ENCODE data around the gene CDHR5.

The CDHR5 gene

GRCh38 chr11:596374-596773, 28.4 kb downstream of the CDHR5 start:
- H3K9me3 ChIP-seq (ENCODE audit: control insufficient read depth, insufficient read depth, low read length), result no peaks in the 10 kb centered on the region
- H3K4me3 ChIP-seq (ENCODE audit: low read length), result no peak overlapping the region
- no peaks in the 10 kb centered on the region for H3F3A ChIP-seq (ENCODE audit: control insufficient read depth, insufficient read depth)
- TF ChIP-seq EZH2phosphoT487 (IDR thresholded peaks at IDR 0.05; ENCODE audit: borderline replicate concordance, low read length), result no peak
- TF ChIP-seq CTCF (IDR thresholded peaks at IDR 0.05; ENCODE audit: low read depth, low read length, poor library complexity, severe bottlenecking), result no peak
- no peaks in the 10 kb centered on the region for H3K27me3 ChIP-seq (ENCODE audit: control insufficient read depth, low read length)
- no peaks in the 10 kb centered on the region for H3K4me1 ChIP-seq (ENCODE audit: control insufficient read depth, low read length)
- H3K36me3 ChIP-seq (ENCODE audit: control insufficient read depth, low read length), result peaks cover 81% of the 10 kb centered on the region
- peaks cover 10% of the 10 kb centered on the region for H3K79me2 ChIP-seq (ENCODE audit: control insufficient read depth, low read length)
- H3K9me2 ChIP-seq (replicated peaks; ENCODE audit: control insufficient read depth, low read length), result no peaks in the 10 kb centered on the region
- H3K4me2 ChIP-seq (ENCODE audit: low read length), result no peak overlapping the region
- H3K27ac ChIP-seq (ENCODE audit: low read depth, low read length), result no peak overlapping the region
- 0 out of 2 replicates have a peak, but pooled peaks cover 4% of the 10 kb centered on the region for H4K20me1 ChIP-seq (ENCODE audit: control insufficient read depth, insufficient read depth, low read depth, low read length)

DNA sequence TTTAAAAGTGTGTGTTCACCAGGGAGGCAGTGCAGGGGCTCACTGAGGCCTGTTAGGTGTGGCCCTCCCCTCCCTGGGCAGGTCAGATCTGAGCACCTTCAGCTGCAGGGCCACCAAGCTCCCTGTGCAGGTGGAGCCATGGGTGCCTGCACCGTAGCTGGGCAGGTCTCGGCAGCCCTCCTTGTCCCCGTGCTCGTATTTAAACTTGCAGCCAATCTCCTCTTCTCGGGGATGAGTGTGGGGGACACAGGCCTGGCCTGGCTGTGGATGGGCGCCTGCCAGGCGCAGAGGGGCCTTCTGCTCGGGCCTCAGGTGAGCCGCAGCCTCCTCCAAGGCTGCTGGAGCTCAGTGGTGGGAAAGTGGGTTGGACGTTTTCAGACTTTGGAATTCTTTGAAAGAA, 29.4 kb downstream of the CDHR5 start:
- Histone ChIP-seq H3K4me2 (ENCODE audit: low read length) (no peak overlapping the region), H3K9me3 (ENCODE audit: control insufficient read depth, insufficient read depth, low read length) (no peaks in the 10 kb centered on the region), H3K79me2 (ENCODE audit: control insufficient read depth, low read length) (peaks cover 10% of the 10 kb centered on the region), H3K27ac (ENCODE audit: low read depth, low read length) (no peak overlapping the region), H3K4me3 (ENCODE audit: low read length) (no peak overlapping the region), H3K4me1 (ENCODE audit: control insufficient read depth, low read length) (no peaks in the 10 kb centered on the region), H3K36me3 (ENCODE audit: control insufficient read depth, low read length) (peaks cover 85% of the 10 kb centered on the region), H3K27me3 (ENCODE audit: control insufficient read depth, low read length) (no peaks in the 10 kb centered on the region), H3F3A (ENCODE audit: control insufficient read depth, insufficient read depth) (no peaks in the 10 kb centered on the region), H4K20me1 (ENCODE audit: control insufficient read depth, insufficient read depth, low read depth, low read length) (peaks cover 4% of the 10 kb centered on the region; the same call in 1 of the 2 replicates), H3K9me2 (replicated peaks; ENCODE audit: control insufficient read depth, low read length) (no peaks in the 10 kb centered on the region)
- TF ChIP-seq EZH2phosphoT487 (IDR thresholded peaks at IDR 0.05; ENCODE audit: borderline replicate concordance, low read length), result no peak
- TF ChIP-seq CTCF (IDR thresholded peaks at IDR 0.05; ENCODE audit: low read depth, low read length, poor library complexity, severe bottlenecking), result no peak

- Histone ChIP-seq H3K4me1 (ENCODE audit: control insufficient read depth, low read length) (no peaks in the 10 kb centered on the region), H3K4me2 (ENCODE audit: low read length) (no peak overlapping the region), H3K4me3 (ENCODE audit: low read length) (no peak overlapping the region), H3K9me3 (ENCODE audit: control insufficient read depth, insufficient read depth, low read length) (no peaks in the 10 kb centered on the region), H4K20me1 (ENCODE audit: control insufficient read depth, insufficient read depth, low read depth, low read length) (peaks cover 6% of the 10 kb centered on the region; the same call in 1 of the 2 replicates), H3K9me2 (replicated peaks; ENCODE audit: control insufficient read depth, low read length) (no peaks in the 10 kb centered on the region), H3F3A (ENCODE audit: control insufficient read depth, insufficient read depth) (no peaks in the 10 kb centered on the region), H3K27me3 (ENCODE audit: control insufficient read depth, low read length) (no peaks in the 10 kb centered on the region), H3K27ac (ENCODE audit: low read depth, low read length) (no peak overlapping the region), H3K36me3 (ENCODE audit: control insufficient read depth, low read length) (peaks cover 88% of the 10 kb centered on the region), H3K79me2 (ENCODE audit: control insufficient read depth, low read length) (peaks cover 23% of the 10 kb centered on the region)
- TF ChIP-seq EZH2phosphoT487 (IDR thresholded peaks at IDR 0.05; ENCODE audit: borderline replicate concordance, low read length) (no peak), CTCF (IDR thresholded peaks at IDR 0.05; ENCODE audit: low read depth, low read length, poor library complexity, severe bottlenecking) (no peak)
These were observed 31.4 kb downstream of the CDHR5 start for GRCh38 chr11:593347-593746.
